GM23338 (cell line): Measurements from ENCODE around the gene ANKZF1. TPM values are rescaled to one million over a fixed set of nuclear protein-coding genes. Genes with fewer than 3 reads are reported as not detected.

Experiments
- ATAC-seq: fragments of 200-7000 bp; cut with Tn5 transposase; 3 replicates; pipeline ENCODE4 v1.9.1; 2020
- DNase-seq: peaks from one replicate; pipeline ENCODE4 v3.0.0-alpha.2; 2015; ENCODE audit warnings: low spot score
- H2AFZ ChIP-seq: fragments of 200-600 bp; sonication (generic); 2 replicates; pipeline ENCODE4 v1.8.0; 2016; ENCODE audit warnings: antibody characterized with exemption, mild to moderate bottlenecking, moderate library complexity
- H3F3A ChIP-seq: fragments of 200-600 bp; sonication (generic); replicated peaks from 2 replicates; pipeline ENCODE4 v1.8.0; 2017; ENCODE audit warnings: antibody characterized with exemption, mixed run types, low read depth
- H3K27ac ChIP-seq: fragments of 200-600 bp; sonication (generic); 2 replicates; pipeline ENCODE4 v1.6.1; 2016; ENCODE audit warnings: low read depth
- H3K27me3 ChIP-seq: fragments of 200-600 bp; sonication (generic); 2 replicates; pipeline ENCODE4 v1.8.0; 2016; ENCODE audit warnings: mild to moderate bottlenecking, mixed run types, moderate library complexity; ENCODE audit not compliant: insufficient read depth
- H3K36me3 ChIP-seq: fragments of 200-600 bp; sonication (generic); 2 replicates; pipeline ENCODE4 v1.8.0; 2016; ENCODE audit warnings: mild to moderate bottlenecking; ENCODE audit not compliant: insufficient read depth
- H3K4me1 ChIP-seq: fragments of 200-600 bp; sonication (generic); 2 replicates; pipeline ENCODE4 v1.8.0; 2016; ENCODE audit warnings: mild to moderate bottlenecking, moderate library complexity; ENCODE audit not compliant: insufficient read depth
- H3K4me2 ChIP-seq: fragments of 200-600 bp; sonication (generic); 2 replicates; pipeline ENCODE4 v1.7.1; 2017; ENCODE audit warnings: mixed run types
- H3K4me3 ChIP-seq: fragments of 200-600 bp; sonication (generic); 2 replicates; pipeline ENCODE4 v1.6.1; 2016; ENCODE audit warnings: mixed run types
- H3K79me2 ChIP-seq: fragments of 200-600 bp; sonication (generic); replicated peaks from 2 replicates; pipeline ENCODE4 v1.8.0; 2017; ENCODE audit warnings: mild to moderate bottlenecking; ENCODE audit not compliant: insufficient read depth
- H3K9me2 ChIP-seq: fragments of 200-600 bp; sonication (generic); 2 replicates; pipeline ENCODE4 v1.8.0; 2017; ENCODE audit not compliant: insufficient read depth
- H4K20me1 ChIP-seq: fragments of 200-600 bp; sonication (generic); replicated peaks from 2 replicates; pipeline ENCODE4 v1.8.0; 2017; ENCODE audit warnings: mild to moderate bottlenecking; ENCODE audit not compliant: insufficient read depth
- H3K27ac Mint-ChIP-seq: 2 replicates; pipeline ENCODE4 v1.8.0; 2020; ENCODE audit warnings: inconsistent platforms, mild to moderate bottlenecking, moderate library complexity, mixed read lengths
- H3K27me3 Mint-ChIP-seq: 3 replicates; pipeline ENCODE4 v1.8.0; 2022; ENCODE audit warnings: low read depth, mild to moderate bottlenecking, moderate library complexity, mixed read lengths, inconsistent platforms; ENCODE audit not compliant: insufficient read depth, poor library complexity
- H3K36me3 Mint-ChIP-seq: 3 replicates; pipeline ENCODE4 v1.8.0; 2021; ENCODE audit warnings: low read depth, mild to moderate bottlenecking, inconsistent platforms, moderate library complexity, mixed read lengths
- H3K4me1 Mint-ChIP-seq: 3 replicates; pipeline ENCODE4 v1.8.0; 2020; ENCODE audit warnings: mild to moderate bottlenecking, inconsistent platforms, mixed read lengths
- H3K4me3 Mint-ChIP-seq: 3 replicates; pipeline ENCODE4 v1.8.0; 2021; ENCODE audit warnings: moderate library complexity, mild to moderate bottlenecking, inconsistent platforms, mixed read lengths
- H3K9me3 Mint-ChIP-seq: 3 replicates; pipeline ENCODE4 v1.8.0; 2020; ENCODE audit warnings: moderate library complexity, mild to moderate bottlenecking, inconsistent platforms, mixed read lengths
- CREB1 ChIP-seq: fragments of 250-450 bp; sonication (Bioruptor Pico); IDR thresholded peaks from 2 replicates; pipeline ENCODE4 v1.5.0; 2020; ENCODE audit warnings: low read depth, mild to moderate bottlenecking, moderate library complexity
- EZH2phosphoT487 ChIP-seq: fragments of 200-600 bp; sonication (generic); IDR thresholded peaks from one replicate; pipeline ENCODE4 v1.8.1; 2018; ENCODE audit warnings: antibody characterized with exemption; ENCODE audit not compliant: unreplicated experiment
- JUNB ChIP-seq: IDR thresholded peaks from one replicate; pipeline ENCODE4 v1.6.1; 2016; ENCODE audit warnings: antibody characterized with exemption; ENCODE audit not compliant: unreplicated experiment
- NANOG ChIP-seq: IDR thresholded peaks from 2 replicates; pipeline ENCODE4 v1.6.1; 2016; ENCODE audit warnings: antibody characterized with exemption, borderline replicate concordance
- POLR2AphosphoS5 ChIP-seq: IDR thresholded peaks from 2 replicates; pipeline ENCODE4 v1.6.1; 2016; ENCODE audit warnings: antibody characterized with exemption, low read depth
- STAT1 ChIP-seq: IDR thresholded peaks from one replicate; pipeline ENCODE4 v1.6.1; 2016; ENCODE audit warnings: antibody characterized with exemption; ENCODE audit not compliant: unreplicated experiment
- ZNF114 ChIP-seq: fragments of 250-450 bp; sonication (Bioruptor Pico); IDR thresholded peaks from 2 replicates; pipeline ENCODE4 v1.5.0; 2020; ENCODE audit warnings: mild to moderate bottlenecking, moderate library complexity
- ZNF331 ChIP-seq: fragments of 250-450 bp; sonication (Bioruptor Pico); IDR thresholded peaks from 2 replicates; pipeline ENCODE4 v1.5.0; 2020; ENCODE audit warnings: low read depth, mild to moderate bottlenecking, moderate library complexity
- polyA plus RNA-seq: library from polyadenylated mRNA; unstranded; fragments of >200 nt; fragmentation: Nextera tagmentation; extraction: Ambion mirVana; gene quantifications from 2 replicates; pipeline ENCODE4 v1.2.1, GENCODE V29; 2016
- total RNA-seq: library from RNA; depleted of rRNA; stranded (reverse); fragments of >200 nt; shearing (Covaris generic); gene quantifications from 2 replicates; pipeline ENCODE4 v1.2.3, GENCODE V29; 2014
- TF ChIP-seq, protein P1 (sequence below): IDR thresholded peaks from 2 replicates; pipeline ENCODE4 v1.6.1; 2016; ENCODE audit warnings: antibody characterized with exemption
- TF ChIP-seq, protein P2 (sequence below): IDR thresholded peaks from one replicate; pipeline ENCODE4 v1.6.1; 2018; ENCODE audit warnings: antibody characterized with exemption; ENCODE audit not compliant: unreplicated experiment
- TF ChIP-seq, protein P3 (sequence below), 2 experiments: fragments of 200-600 bp in 1 of 2; sonication (generic) in 1 of 2; conservative IDR thresholded peaks; 2 replicates each; pipeline versions ENCODE4 v1.5.1 to v1.6.1; 2016 to 2017; ENCODE audit warnings: antibody characterized with exemption in 2 of 2, low read depth in 2 of 2, mild to moderate bottlenecking in 2 of 2, moderate library complexity in 1 of 2

The ANKZF1 gene
- total and polyA plus RNA-seq, 2 experiments from 2014 or later = 29.9 to 61.9 TPM

DNA sequence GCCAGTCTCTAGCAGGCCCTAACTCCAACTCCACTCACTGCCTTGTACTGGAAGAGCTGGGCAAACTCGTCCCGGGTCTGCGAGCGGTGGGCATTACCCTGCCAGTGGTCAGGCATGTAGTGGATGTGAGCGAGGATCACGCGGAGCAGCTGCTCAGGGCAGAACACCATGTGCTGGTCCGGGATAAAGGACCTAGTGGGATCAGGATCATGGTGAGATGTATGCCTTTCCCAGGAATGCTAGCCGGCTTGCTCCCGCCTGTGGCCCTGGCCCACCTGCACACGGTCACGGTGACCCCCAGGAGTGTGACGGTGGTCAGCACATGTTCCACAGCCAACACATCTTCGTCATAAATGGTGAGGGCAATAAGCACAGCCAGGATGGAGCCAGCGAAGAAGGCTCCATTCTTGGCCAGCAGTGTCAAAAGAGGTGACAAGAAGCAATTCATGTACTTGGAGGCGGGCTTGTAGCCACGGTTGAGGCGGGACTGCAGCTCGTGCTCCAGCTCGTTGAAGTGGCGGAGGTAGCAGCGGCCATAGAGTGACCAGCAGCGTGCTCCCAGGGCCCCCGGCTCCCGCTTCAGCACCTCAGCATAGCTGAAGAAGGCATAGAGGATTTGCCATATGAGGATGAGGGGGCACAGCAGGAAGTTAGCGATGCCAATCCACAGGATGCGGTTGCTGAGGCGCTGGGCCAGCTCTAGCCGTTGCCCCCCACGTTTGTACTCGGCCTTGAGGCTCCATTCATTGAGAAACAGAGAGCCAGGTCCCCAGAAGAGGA is 5.6 kb upstream of the ANKZF1 start (continued):
- TF ChIP-seq, protein P1, sequence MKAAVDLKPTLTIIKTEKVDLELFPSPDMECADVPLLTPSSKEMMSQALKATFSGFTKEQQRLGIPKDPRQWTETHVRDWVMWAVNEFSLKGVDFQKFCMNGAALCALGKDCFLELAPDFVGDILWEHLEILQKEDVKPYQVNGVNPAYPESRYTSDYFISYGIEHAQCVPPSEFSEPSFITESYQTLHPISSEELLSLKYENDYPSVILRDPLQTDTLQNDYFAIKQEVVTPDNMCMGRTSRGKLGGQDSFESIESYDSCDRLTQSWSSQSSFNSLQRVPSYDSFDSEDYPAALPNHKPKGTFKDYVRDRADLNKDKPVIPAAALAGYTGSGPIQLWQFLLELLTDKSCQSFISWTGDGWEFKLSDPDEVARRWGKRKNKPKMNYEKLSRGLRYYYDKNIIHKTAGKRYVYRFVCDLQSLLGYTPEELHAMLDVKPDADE = no peak
- TF ChIP-seq JUNB = no peak
- TF ChIP-seq EZH2phosphoT487 = no peak
- TF ChIP-seq, protein P2, sequence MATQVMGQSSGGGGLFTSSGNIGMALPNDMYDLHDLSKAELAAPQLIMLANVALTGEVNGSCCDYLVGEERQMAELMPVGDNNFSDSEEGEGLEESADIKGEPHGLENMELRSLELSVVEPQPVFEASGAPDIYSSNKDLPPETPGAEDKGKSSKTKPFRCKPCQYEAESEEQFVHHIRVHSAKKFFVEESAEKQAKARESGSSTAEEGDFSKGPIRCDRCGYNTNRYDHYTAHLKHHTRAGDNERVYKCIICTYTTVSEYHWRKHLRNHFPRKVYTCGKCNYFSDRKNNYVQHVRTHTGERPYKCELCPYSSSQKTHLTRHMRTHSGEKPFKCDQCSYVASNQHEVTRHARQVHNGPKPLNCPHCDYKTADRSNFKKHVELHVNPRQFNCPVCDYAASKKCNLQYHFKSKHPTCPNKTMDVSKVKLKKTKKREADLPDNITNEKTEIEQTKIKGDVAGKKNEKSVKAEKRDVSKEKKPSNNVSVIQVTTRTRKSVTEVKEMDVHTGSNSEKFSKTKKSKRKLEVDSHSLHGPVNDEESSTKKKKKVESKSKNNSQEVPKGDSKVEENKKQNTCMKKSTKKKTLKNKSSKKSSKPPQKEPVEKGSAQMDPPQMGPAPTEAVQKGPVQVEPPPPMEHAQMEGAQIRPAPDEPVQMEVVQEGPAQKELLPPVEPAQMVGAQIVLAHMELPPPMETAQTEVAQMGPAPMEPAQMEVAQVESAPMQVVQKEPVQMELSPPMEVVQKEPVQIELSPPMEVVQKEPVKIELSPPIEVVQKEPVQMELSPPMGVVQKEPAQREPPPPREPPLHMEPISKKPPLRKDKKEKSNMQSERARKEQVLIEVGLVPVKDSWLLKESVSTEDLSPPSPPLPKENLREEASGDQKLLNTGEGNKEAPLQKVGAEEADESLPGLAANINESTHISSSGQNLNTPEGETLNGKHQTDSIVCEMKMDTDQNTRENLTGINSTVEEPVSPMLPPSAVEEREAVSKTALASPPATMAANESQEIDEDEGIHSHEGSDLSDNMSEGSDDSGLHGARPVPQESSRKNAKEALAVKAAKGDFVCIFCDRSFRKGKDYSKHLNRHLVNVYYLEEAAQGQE = no peak
- no peak for TF ChIP-seq NANOG

DNA sequence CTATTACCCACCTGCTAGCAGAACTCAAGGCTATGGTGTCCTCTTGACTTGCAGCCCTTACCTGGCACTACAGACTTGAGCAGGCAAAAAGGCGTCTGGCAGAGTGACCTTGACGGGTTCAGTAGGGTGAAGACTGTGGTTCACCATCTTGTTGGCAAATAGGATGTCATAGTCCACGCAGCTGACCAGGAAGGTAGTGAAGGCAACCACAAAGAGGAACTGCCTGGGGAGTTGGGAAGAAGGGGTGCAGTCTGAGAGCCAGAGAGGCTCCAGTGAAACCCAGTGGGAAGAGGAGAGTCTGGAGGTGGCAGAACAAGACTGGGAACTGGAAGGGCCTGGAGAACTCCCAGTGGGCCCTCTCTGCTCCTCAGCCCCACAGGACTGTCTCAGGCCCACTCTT is 4.3 kb upstream of the ANKZF1 start:
- Histone ChIP-seq H3K79me2 (peaks cover 4% of the 10 kb centered on the region; the same call in 1 of the 2 replicates), H3K4me2 (no peak overlapping the region), H3K4me1 (peaks cover 5% of the 10 kb centered on the region), H3K36me3 (0 out of 2 replicates have a peak, but pooled peaks cover 5% of the 10 kb centered on the region), H2AFZ (no peak overlapping the region), H3K27me3 (no peaks in the 10 kb centered on the region), H3K27ac (no peak overlapping the region), H3K9me2 (no peaks in the 10 kb centered on the region), H4K20me1 (no peaks in the 10 kb centered on the region; the same call in 1 of the 2 replicates), H3F3A (peaks cover 4% of the 10 kb centered on the region), H3K4me3 (no peak overlapping the region)
- peaks cover 37% of the 10 kb centered on the region for H3K36me3 Mint-ChIP-seq
- TF ChIP-seq JUNB (no peak), EZH2phosphoT487 (no peak), ZNF331 (CRISPR knock-in tag) (no peak), STAT1 (no peak), POLR2AphosphoS5 (no peak), ZNF114 (no peak), NANOG (no peak), CREB1 (CRISPR knock-in tag) (no peak)
- TF ChIP-seq, protein P2 = no peak
- TF ChIP-seq, protein P3, sequence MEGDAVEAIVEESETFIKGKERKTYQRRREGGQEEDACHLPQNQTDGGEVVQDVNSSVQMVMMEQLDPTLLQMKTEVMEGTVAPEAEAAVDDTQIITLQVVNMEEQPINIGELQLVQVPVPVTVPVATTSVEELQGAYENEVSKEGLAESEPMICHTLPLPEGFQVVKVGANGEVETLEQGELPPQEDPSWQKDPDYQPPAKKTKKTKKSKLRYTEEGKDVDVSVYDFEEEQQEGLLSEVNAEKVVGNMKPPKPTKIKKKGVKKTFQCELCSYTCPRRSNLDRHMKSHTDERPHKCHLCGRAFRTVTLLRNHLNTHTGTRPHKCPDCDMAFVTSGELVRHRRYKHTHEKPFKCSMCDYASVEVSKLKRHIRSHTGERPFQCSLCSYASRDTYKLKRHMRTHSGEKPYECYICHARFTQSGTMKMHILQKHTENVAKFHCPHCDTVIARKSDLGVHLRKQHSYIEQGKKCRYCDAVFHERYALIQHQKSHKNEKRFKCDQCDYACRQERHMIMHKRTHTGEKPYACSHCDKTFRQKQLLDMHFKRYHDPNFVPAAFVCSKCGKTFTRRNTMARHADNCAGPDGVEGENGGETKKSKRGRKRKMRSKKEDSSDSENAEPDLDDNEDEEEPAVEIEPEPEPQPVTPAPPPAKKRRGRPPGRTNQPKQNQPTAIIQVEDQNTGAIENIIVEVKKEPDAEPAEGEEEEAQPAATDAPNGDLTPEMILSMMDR (conservative IDR thresholded peaks at IDR 0.05; ENCODE audit: low read depth in 2 of 2) = no peak
- H3K27ac Mint-ChIP-seq = no peak overlapping the region
- peaks cover 2% of the 10 kb centered on the region; the same call in 1 of the 3 replicates for H3K9me3 Mint-ChIP-seq
- ATAC-seq = no peak
- DNase-seq = no peak
- H3K4me3 Mint-ChIP-seq = no peak overlapping the region
- H3K4me1 Mint-ChIP-seq = peaks cover 9% of the 10 kb centered on the region
- H3K27me3 Mint-ChIP-seq = peaks cover 11% of the 10 kb centered on the region
